GM21619 (cell line): Measurements from ENCODE around the gene CARD19.

Source experiments
- ATAC-seq: cut with Tn5 transposase; IDR thresholded peaks from one replicate; pipeline ENCODE4 v1.9.1; 2021; ENCODE audit not compliant: unreplicated experiment

The CARD19 gene

DNA sequence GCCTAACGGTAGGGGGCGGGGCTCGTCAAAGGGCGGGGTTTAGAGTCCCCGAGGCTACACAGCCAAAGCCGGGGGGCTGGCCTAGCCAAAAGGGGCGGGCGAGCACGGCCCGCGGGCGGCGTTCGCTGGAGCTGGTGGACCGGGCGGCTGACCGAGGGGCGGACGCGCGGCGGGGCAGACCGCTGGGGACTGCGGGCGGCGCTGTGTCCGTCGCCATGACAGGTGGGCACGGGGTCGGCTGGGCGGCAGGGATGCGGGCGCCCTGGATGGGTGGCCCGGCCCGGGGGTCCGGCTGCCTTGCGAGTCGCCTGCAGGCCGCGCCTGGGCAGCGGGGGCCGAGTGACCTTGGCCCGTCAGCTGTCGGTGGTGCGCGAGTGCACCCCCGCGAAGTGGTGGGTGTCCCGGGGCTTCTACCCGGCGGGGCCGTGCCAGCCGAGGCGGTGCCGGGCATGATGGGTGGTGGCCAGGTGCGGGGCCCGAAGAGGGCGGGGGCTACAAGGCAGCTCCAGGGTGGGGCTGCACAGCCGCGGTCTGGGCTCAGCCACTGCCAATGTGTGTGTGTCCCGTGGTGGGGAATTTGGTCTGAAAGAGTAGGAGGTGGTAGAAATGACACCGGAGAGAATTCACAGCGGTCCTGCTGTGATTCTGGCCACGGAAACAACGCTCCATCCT, at the start of gene CARD19:
Gene CARD19, plus strand, starts transcription at position 87 of the 672 bp plus-strand sequence. Its CDS starts 129 bp downstream, at position 216.
- ATAC-seq, result peak; percentile 35

GRCh38 chr9:93048566-93049448, 47.2 kb upstream of the CARD19 start:
- ATAC-seq, result no peak

DNA sequence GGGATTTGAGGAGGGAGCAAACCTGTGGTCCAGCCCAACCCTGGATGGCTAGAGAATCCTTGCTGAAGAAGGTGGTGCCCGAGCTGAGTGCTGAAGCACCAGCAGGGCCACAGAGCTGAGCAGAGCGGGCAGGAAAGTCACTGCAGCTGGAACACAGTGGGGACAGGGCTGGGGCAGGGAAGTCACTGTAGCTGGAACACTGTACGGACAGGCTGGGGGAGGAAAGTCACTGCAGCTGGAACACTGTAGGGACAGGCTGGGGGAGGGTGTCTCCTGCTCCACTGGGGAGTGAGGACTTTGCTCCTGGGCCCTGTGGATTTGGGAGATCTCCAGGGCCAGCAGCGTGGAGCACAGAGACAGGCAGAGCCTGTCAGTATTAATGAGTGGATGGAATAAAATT, 46.5 kb upstream of the CARD19 start:
- ATAC-seq, result no peak

DNA sequence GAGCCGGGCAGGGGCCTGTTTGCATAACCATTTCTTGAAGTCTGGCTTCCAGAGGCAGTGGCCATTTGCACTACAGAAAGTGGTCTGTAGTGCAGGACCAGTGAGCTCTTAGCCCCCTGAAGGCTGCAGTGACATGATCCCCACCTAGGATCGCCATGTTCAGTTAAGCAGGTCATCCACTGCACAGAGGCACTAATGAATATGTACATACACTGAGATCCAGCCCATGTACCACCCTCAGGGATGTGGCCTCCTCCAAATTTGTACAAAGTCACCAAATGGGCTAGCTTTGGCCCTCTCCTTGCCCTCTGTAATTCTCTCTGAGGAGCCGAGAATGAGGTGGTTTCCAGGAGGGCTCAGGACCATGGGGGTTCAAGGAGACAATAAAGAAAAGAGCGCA, 45.8 kb upstream of the CARD19 start:
- ATAC-seq, result no peak

DNA sequence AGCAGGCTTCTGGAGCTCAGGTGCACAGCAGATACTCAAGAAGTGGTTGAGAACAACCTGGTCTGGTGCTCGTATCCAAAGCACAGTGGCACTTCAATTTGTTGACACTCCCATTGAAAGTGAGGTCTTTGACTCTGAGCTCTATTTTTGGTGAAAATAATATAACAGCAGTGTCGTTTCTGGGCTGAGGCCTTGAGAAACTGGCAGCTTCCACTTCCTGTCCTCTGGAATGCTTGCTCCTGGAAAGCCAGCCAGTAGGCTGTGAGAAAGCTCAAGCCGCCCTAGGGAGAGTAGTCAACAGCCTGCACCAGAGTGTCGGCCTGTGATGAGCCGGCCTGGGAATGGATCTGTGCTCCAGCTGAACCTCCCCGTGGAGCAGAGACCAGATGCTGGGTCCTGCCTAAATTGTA, 44.3 kb upstream of the CARD19 start:
- no peak for ATAC-seq

GRCh38 chr9:93052791-93053540, 43.1 kb upstream of the CARD19 start:
- no peak for ATAC-seq

DNA sequence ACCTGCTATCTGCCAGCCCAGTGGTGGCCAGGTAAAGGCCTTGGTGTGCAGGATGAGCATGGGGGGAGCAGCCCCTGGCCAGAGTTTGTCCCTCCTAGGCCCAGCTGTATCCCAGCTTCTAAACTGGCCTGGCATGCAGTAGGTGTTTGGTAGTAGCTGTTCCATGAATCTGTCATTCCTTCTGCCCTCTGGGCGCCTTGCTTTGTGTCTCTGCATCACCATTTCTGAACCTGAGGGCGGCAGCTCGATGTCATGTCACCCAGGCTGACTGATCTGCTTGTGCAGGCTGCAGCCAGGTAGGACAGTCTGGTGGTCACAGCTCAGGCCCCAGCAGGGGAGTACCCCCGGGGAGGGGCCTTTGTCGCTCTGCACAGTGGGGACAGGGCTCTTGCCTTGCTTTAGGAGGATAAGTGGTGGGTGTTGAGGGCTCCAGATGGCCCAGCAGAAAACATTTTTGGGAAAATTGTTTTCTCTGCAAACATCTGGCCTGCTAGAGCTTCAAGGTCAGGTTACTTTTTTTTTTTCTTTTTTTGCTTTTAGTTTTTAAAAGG, 42.2 kb upstream of the CARD19 start:
- ATAC-seq, result no peak

GRCh38 chr9:93054758-93055704, 41.0 kb upstream of the CARD19 start:
- no peak for ATAC-seq

GRCh38 chr9:93057042-93057702, 38.8 kb upstream of the CARD19 start:
- no peak for ATAC-seq

- ATAC-seq, result peak; percentile 2
Observed at GRCh38 chr9:93057703-93058354, 38.2 kb upstream of the CARD19 start.

DNA sequence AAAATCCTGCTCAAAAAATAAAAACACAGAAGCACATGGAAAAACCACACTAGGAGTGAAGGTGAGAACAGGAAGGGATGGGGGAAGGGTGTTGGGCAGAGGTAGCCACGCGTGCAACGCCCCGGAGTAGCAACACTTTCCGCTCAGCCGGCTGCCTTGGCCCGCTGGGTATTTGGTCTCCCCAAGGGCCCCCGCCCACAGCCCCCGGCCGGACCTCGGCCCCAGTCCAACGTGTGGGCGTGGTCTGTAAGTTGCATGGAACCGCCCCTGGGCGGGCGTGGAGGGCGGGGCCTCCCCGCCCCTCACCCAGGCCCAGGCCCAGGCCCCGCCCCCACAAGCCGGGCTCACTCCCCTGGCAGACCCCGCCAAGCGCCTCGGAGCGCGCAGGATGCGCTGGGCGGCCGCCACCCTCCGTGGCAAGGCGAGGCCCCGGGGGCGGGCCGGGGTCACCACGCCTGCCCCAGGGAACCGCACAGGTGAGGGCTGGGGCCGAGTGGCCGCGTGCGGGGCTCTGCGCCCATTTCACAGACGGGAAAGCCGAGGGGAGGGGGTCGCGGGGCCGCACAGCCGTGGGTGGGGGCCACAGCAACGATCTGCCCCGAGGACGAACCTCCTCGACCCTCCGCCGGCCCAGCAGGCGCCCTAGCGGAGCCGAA, 37.5 kb upstream of the CARD19 start, which contains the start of gene SUSD3:
Gene SUSD3, plus strand, starts transcription at position 347 of the 656 bp plus-strand sequence. Its CDS starts 42 bp downstream, at position 389.
- ATAC-seq, result peak; percentile 36

DNA sequence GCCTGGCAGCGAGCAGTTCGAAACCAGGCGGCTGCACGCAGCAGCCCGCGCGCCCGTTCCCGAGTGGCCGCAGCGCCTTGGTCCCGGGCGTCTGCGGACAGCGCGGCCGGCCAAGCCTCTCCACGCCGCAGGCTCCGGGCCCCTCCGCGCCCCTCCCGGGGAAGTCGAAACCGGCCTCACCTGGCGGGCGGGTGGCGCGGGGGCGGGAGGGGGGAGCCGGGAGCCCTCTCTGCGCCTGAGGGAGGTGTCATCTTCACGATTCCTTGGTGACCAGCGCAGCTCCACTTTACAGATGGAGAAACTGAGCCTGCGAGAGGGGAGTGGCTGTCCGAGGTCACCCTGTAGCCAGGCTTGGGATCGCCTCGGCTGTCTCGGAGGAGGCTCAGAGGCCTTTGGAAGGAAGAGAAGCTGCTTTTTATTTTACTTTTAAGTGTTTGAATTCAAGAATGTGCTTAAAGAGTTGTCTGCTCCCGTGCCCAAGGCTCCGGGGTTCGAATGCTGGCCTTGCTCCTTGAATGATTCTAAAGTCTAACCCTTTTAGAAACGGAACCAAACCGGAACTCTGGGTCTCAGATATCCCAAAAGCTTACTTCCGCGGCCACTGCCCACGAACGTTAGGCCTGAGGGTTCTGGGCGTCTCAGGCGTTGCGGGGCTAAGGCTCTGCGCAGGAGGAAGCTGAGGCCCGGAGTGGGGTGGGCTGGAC, 36.9 kb upstream of the CARD19 start:
- ATAC-seq, result peak; percentile 21

GRCh38 chr9:93059715-93060578, 36.1 kb upstream of the CARD19 start:
- no peak for ATAC-seq

- ATAC-seq, result no peak
Observed at GRCh38 chr9:93060746-93061259, 35.2 kb upstream of the CARD19 start.

DNA sequence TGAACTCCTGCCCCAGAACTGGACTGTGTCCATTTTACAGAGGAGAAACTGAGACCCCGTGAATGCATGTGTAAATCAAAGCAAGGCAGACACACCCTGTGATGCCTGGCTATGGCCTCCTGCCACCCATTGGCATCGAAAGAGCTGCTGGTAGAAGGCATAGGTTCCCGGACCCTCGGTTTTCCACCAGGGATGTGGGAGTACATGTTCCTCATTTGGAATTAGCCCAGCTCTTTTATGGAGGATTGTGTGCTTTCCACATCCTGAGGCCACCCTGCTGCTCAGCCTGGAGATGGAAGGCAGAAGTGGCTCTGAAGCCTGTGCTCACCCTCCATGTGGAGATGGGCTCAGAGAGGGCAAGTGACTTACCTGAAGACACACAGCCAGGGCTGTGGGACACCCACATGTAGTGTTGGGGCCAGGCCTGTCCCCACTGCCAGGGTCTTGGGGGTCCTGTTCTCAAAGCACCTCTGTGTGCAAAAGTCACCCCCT, 34.7 kb upstream of the CARD19 start:
- ATAC-seq, result no peak
